Effector CD8-positive, alpha-beta T cell (primary cell): ENCODE results near the gene SIK3.
"Not testable (repeated sequence)": the region's sequence is repeated elsewhere in the genome, so short reads cannot be mapped to it uniquely, and the experiment has no call there.

Source experiments
- DNase-seq: peaks from one replicate; lab custom pipeline; 2025; lab: John Stamatoyannopoulos, UW

SIK3 gene

GRCh38 chr11:117045956-117046355 lies 52.3 kb downstream of the SIK3 start:
- DNase-seq = no peak

GRCh38 chr11:117045196-117045595 lies 53.0 kb downstream of the SIK3 start:
- no peak for DNase-seq

- DNase-seq = no peak
These were observed 53.8 kb downstream of the SIK3 start for GRCh38 chr11:117044287-117045035.

- DNase-seq = no peak
These were observed 55.5 kb downstream of the SIK3 start for GRCh38 chr11:117042689-117043088.

GRCh38 chr11:117039900-117040299 lies 58.3 kb downstream of the SIK3 start:
- DNase-seq = no peak

GRCh38 chr11:117039270-117039669 lies 59.0 kb downstream of the SIK3 start:
- no peak for DNase-seq

GRCh38 chr11:117037975-117038350 lies 60.3 kb downstream of the SIK3 start:
- no peak for DNase-seq

GRCh38 chr11:117037279-117037974 lies 60.8 kb downstream of the SIK3 start:
- DNase-seq = no peak

- no peak for DNase-seq
These were observed 63.3 kb downstream of the SIK3 start for GRCh38 chr11:117034901-117035300.

- no peak for DNase-seq
These were observed 71.5 kb downstream of the SIK3 start for GRCh38 chr11:117026593-117027330.

GRCh38 chr11:117023707-117024106 lies 74.5 kb downstream of the SIK3 start:
- not testable (repeated sequence) for DNase-seq

GRCh38 chr11:117023178-117023577 lies 75.0 kb downstream of the SIK3 start:
- DNase-seq = no peak

GRCh38 chr11:117022526-117022925 lies 75.7 kb downstream of the SIK3 start:
- no peak for DNase-seq

GRCh38 chr11:117020869-117021564 lies 77.2 kb downstream of the SIK3 start:
- DNase-seq = no peak

GRCh38 chr11:117020287-117020686 lies 77.9 kb downstream of the SIK3 start:
- no peak for DNase-seq

GRCh38 chr11:117019871-117020270 lies 78.4 kb downstream of the SIK3 start:
- DNase-seq = no peak

GRCh38 chr11:117017456-117017855 lies 80.8 kb downstream of the SIK3 start:
- no peak for DNase-seq

GRCh38 chr11:117016747-117017146 lies 81.5 kb downstream of the SIK3 start:
- no peak for DNase-seq

- no peak for DNase-seq
These were observed 82.0 kb downstream of the SIK3 start for GRCh38 chr11:117016246-117016645.

GRCh38 chr11:117011541-117011898 lies 86.7 kb downstream of the SIK3 start:
- DNase-seq = no peak

- no peak for DNase-seq
These were observed 87.3 kb downstream of the SIK3 start for GRCh38 chr11:117010808-117011540.
